Measurements from ENCODE around the gene KMT2C. TPM values are rescaled to one million over a fixed set of nuclear protein-coding genes. Genes with fewer than 3 reads are reported as not detected.
"Not testable (repeated sequence)": the region's sequence is repeated elsewhere in the genome, so short reads cannot be mapped to it uniquely, and the experiment has no call there.

Gene KMT2C
- total RNA-seq, 4 donors from 2014 or later = 84.2 to 185 (median 111) TPM

GRCh38 chr7:152234421-152234820 is 201.4 kb downstream of the KMT2C start:
- not testable (repeated sequence) for DNase-seq, H3K27ac ChIP-seq, H3K4me3 ChIP-seq, H3K27me3 ChIP-seq, H3K4me1 ChIP-seq, H3K9me3 ChIP-seq
- peaks cover 0 to 39% (median 0%) of the 10 kb centered on the region in 3 donors for H3K36me3 ChIP-seq

GRCh38 chr7:152231089-152231488 is 204.7 kb downstream of the KMT2C start:
- DNase-seq = no peak
- H3K27me3 ChIP-seq = no peaks in the 10 kb centered on the region
- H3K4me1 ChIP-seq = no peaks in the 10 kb centered on the region
- H3K27ac ChIP-seq = no peak overlapping the region
- H3K36me3 ChIP-seq = peaks cover 0 to 41% (median 0%) of the 10 kb centered on the region in 3 donors
- no peak overlapping the region for H3K4me3 ChIP-seq
- no peaks in the 10 kb centered on the region for H3K9me3 ChIP-seq
- no peak for TF ChIP-seq POLR2A (IDR thresholded peaks at IDR 0.05)
- TF ChIP-seq CTCF (IDR thresholded peaks at IDR 0.05) = no peak

- H3K27ac ChIP-seq, DNase-seq, H3K4me1 ChIP-seq, H3K9me3 ChIP-seq, H3K27me3 ChIP-seq, H3K4me3 ChIP-seq: not testable (repeated sequence)
- peaks cover 0 to 58% (median 0%) of the 10 kb centered on the region in 3 donors for H3K36me3 ChIP-seq
Measured at GRCh38 chr7:152219556-152219955, 216.2 kb downstream of the KMT2C start.

GRCh38 chr7:152208766-152209165 is 227.0 kb downstream of the KMT2C start:
- not testable (repeated sequence) for H3K27ac ChIP-seq

GRCh38 chr7:152204417-152204816 is 231.4 kb downstream of the KMT2C start:
- not testable (repeated sequence) for H3K9me3 ChIP-seq, H3K27ac ChIP-seq, H3K4me3 ChIP-seq, H3K27me3 ChIP-seq, DNase-seq, H3K4me1 ChIP-seq
- H3K36me3 ChIP-seq = peaks cover 0 to 32% (median 0%) of the 10 kb centered on the region in 3 donors

More at GRCh38 chr7:152208766-152209165, 227.0 kb downstream of the KMT2C start:
- H3K4me1 ChIP-seq, DNase-seq, H3K9me3 ChIP-seq, H3K27me3 ChIP-seq, H3K4me3 ChIP-seq: not testable (repeated sequence)
- peaks cover 0 to 28% (median 0%) of the 10 kb centered on the region in 3 donors for H3K36me3 ChIP-seq

GRCh38 chr7:152203095-152203494 is 232.7 kb downstream of the KMT2C start:
- TF ChIP-seq POLR2A (IDR thresholded peaks at IDR 0.05) = no peak
- no peak for TF ChIP-seq CTCF (IDR thresholded peaks at IDR 0.05)
- Histone ChIP-seq H3K9me3 (no peaks in the 10 kb centered on the region), H3K4me3 (no peak overlapping the region), H3K27me3 (no peaks in the 10 kb centered on the region), H3K36me3 (peaks cover 0 to 43% (median 0%) of the 10 kb centered on the region in 3 donors), H3K27ac (no peak overlapping the region), H3K4me1 (no peaks in the 10 kb centered on the region)
- DNase-seq = no peak

- no peak for DNase-seq
- Histone ChIP-seq H3K4me3 (no peak overlapping the region), H3K27me3 (no peaks in the 10 kb centered on the region), H3K4me1 (no peaks in the 10 kb centered on the region), H3K9me3 (no peaks in the 10 kb centered on the region), H3K27ac (no peak overlapping the region), H3K36me3 (peaks cover 0 to 53% (median 0%) of the 10 kb centered on the region in 3 donors)
- TF ChIP-seq CTCF (IDR thresholded peaks at IDR 0.05) (no peak), POLR2A (IDR thresholded peaks at IDR 0.05) (no peak)
Measured at GRCh38 chr7:152202056-152202455, 233.7 kb downstream of the KMT2C start.

- Histone ChIP-seq H3K4me3 (no peak overlapping the region), H3K4me1 (no peaks in the 10 kb centered on the region), H3K27me3 (no peaks in the 10 kb centered on the region), H3K36me3 (peaks cover 0 to 58% (median 0%) of the 10 kb centered on the region in 3 donors), H3K27ac (no peak overlapping the region), H3K9me3 (no peaks in the 10 kb centered on the region)
- DNase-seq = no peak
- TF ChIP-seq CTCF (IDR thresholded peaks at IDR 0.05) (no peak), POLR2A (IDR thresholded peaks at IDR 0.05) (no peak)
Measured at GRCh38 chr7:152200395-152200794, 235.4 kb downstream of the KMT2C start.

Data from Peyer's patch (tissue), 4 donors.